Activated T-helper 2 cell treated with anti-CD3 and anti-CD28 coated beads, Interferon-gamma antibody, Interleukin-2, Interleukin-4, amounts not matched to agents 10 μg/mL and 5 μg/mL and 100 μg/mL, durations not matched to agents 14 hours and 24 hours and 36 hours (primary cell): ENCODE data around the gene ARTN. TPM values are rescaled to one million over a fixed set of nuclear protein-coding genes. Genes with fewer than 3 reads are reported as not detected.
A peak's percentile ranks its signal among the peaks of the same experiment; 100 is the strongest.

Source experiments
- DNase-seq: peaks from one replicate; pipeline ENCODE4 v3.0.0; 2021; ENCODE audit warnings: low spot score
- H3K27ac Mint-ChIP-seq: one replicate; pipeline ENCODE4 v1.8.0; 2021; ENCODE audit warnings: mixed read lengths
- H3K27me3 Mint-ChIP-seq: one replicate; pipeline ENCODE4 v1.8.0; 2021; ENCODE audit warnings: low read depth, mixed read lengths
- H3K36me3 Mint-ChIP-seq: one replicate; pipeline ENCODE4 v1.8.0; 2021; ENCODE audit warnings: low read depth, mixed read lengths
- H3K4me1 Mint-ChIP-seq: one replicate; pipeline ENCODE4 v1.8.0; 2021; ENCODE audit warnings: low read depth, mixed read lengths
- H3K4me3 Mint-ChIP-seq: one replicate; pipeline ENCODE4 v1.8.0; 2021; ENCODE audit warnings: low read depth, mild to moderate bottlenecking, moderate library complexity, mixed read lengths
- H3K9me3 Mint-ChIP-seq: one replicate; pipeline ENCODE4 v1.8.0; 2021; ENCODE audit warnings: mixed read lengths
- intact Hi-C: fragments of 100-400 bp; cut with micrococcal nuclease; formaldehyde crosslinking; loops from one replicate; pipeline ENCODE4 v1.15.1; 2023
- total RNA-seq: library from RNA; stranded (reverse); gene quantifications from 2 replicates; pipeline ENCODE4 v1.2.3, GENCODE V29; 2022

ARTN gene
- total RNA-seq, 1 donor from 2014 or later: 0.39 TPM

DNA sequence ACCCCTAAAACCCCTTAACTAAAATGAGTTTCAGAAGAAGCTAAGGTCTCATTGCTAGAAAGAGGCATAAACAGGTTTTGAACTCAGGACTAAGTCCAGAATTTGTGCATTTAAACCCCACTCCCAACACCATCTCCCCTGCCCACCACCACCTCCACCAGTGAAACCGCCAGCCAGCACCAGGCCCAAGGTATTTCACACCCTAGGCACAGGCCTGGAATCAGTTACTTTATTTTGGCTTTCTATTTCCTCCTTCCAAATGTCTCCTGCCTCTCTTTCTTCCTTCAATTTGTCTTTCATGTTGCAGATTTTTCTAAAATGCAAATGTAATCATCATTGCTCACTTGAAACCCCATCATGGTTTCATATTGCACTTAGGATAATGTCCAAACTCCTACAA lies 11.3 kb downstream of the ARTN start:
- Mint-ChIP-seq H3K27me3 (no peaks in the 10 kb centered on the region), H3K4me1 (peaks cover 24% of the 10 kb centered on the region), H3K9me3 (no peaks in the 10 kb centered on the region), H3K4me3 (peak overlapping the region; percentile 96), H3K27ac (peak overlapping the region; percentile 78), H3K36me3 (peaks cover 26% of the 10 kb centered on the region)
- DNase-seq: no peak
- intact Hi-C loops: loop anchor here (5.0 to 10.0 kb wide), 4 partner anchors 90 to 423 kb away; partner anchors contain the start of genes KDM4A, SLC6A9 and ST3GAL3

- H3K27me3 Mint-ChIP-seq: no peaks in the 10 kb centered on the region
- H3K36me3 Mint-ChIP-seq: peaks cover 29% of the 10 kb centered on the region
- peak overlapping the region; percentile 94 for H3K27ac Mint-ChIP-seq
- no peak for DNase-seq
- H3K9me3 Mint-ChIP-seq: no peaks in the 10 kb centered on the region
- peak overlapping the region; percentile 96 for H3K4me3 Mint-ChIP-seq
- peaks cover 30% of the 10 kb centered on the region for H3K4me1 Mint-ChIP-seq
- intact Hi-C loops: loop anchor here (1.0 to 10.0 kb wide), 5 partner anchors 24 to 293 kb away; partner anchors contain the start of genes ATP6V0B, KDM4A, SLC6A9 and ST3GAL3
These were observed 12.2 kb downstream of the ARTN start for GRCh38 chr1:43945674-43946235.

- peak; percentile 95 for DNase-seq
- H3K36me3 Mint-ChIP-seq: peaks cover 29% of the 10 kb centered on the region
- no peaks in the 10 kb centered on the region for H3K9me3 Mint-ChIP-seq
- no peaks in the 10 kb centered on the region for H3K27me3 Mint-ChIP-seq
- intact Hi-C loops: loop anchor here (1.0 to 10.0 kb wide), 5 partner anchors 23 to 294 kb away; partner anchors contain the start of genes ATP6V0B, KDM4A, SLC6A9 and ST3GAL3
- peaks cover 30% of the 10 kb centered on the region for H3K4me1 Mint-ChIP-seq
- H3K4me3 Mint-ChIP-seq: peak within 1 kb of the TSS; percentile 96
- peak within 1 kb of the TSS; percentile 94 for H3K27ac Mint-ChIP-seq
These were observed 12.8 kb downstream of the ARTN start, which contains the start of gene IPO13 for GRCh38 chr1:43946236-43947060. Gene IPO13 (plus strand): TSS chr1:43946950. CDS start chr1:43947601, 651 bp downstream.

- peaks cover 30% of the 10 kb centered on the region for H3K4me1 Mint-ChIP-seq
These were observed 13.7 kb downstream of the ARTN start for GRCh38 chr1:43947061-43947873.

DNA sequence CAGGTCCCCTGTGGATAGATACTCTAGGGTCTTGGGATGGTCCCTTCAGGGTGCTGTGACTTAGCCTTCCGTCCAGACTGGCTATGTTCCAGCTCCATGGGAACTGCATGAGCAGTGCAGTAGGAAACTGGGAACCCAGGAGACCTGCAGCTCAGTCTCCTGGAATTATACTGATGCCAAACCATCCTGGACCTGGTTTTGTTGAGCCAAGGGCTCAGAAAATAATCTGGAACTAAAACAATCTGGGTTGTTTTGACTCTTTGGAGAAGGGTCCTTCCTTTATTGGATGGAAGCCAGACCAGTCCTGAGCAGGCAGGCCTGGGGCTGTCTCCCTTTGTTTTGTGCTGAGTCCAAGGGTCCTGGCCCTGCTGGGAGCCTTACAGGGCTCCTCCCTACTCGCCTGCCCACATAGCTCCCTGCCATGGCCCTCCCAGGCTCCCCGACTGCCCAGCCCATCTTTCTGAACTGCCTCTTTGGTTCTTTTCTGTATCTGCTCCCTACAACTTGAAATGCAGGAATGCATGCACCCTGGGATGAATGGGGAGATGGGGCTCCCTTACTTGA lies 14.4 kb downstream of the ARTN start:
- Mint-ChIP-seq H3K4me1 (peaks cover 30% of the 10 kb centered on the region), H3K4me3 (peak overlapping the region; percentile 96), H3K27ac (peak overlapping the region; percentile 29), H3K27me3 (no peaks in the 10 kb centered on the region), H3K36me3 (peaks cover 26% of the 10 kb centered on the region), H3K9me3 (no peaks in the 10 kb centered on the region)
- DNase-seq: no peak
- intact Hi-C loops: loop anchor here (5.0 to 10.0 kb wide), 3 partner anchors 87 to 296 kb away; partner anchors contain the start of genes KDM4A, SLC6A9 and ST3GAL3

More at GRCh38 chr1:43947061-43947873, 13.7 kb downstream of the ARTN start:
- no peaks in the 10 kb centered on the region for H3K27me3 Mint-ChIP-seq
- intact Hi-C loops: loop anchor here (5.0 to 10.0 kb wide), 3 partner anchors 88 to 295 kb away; partner anchors contain the start of genes KDM4A, SLC6A9 and ST3GAL3
- peak overlapping the region; percentile 94 for H3K27ac Mint-ChIP-seq
- peak overlapping the region; percentile 96 for H3K4me3 Mint-ChIP-seq
- no peaks in the 10 kb centered on the region for H3K9me3 Mint-ChIP-seq
- peaks cover 29% of the 10 kb centered on the region for H3K36me3 Mint-ChIP-seq
- no peak for DNase-seq

DNA sequence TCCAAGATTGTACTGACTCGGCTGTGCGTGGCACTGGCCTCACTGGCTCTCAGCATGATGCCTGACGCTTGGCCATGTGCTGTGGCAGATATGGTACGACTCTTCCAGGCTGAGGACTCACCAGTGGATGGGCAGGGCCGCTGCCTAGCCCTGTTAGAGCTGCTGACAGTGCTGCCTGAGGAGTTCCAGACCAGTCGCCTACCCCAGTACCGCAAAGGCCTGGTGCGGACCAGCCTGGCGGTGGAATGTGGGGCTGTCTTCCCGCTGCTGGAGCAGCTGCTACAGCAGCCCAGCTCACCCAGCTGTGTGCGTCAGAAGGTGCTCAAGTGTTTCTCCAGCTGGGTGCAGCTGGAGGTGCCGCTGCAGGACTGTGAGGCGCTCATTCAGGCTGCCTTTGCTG lies 16.1 kb downstream of the ARTN start:
- intact Hi-C loops: loop anchor here (5.0 to 10.0 kb wide), 3 partner anchors 85 to 297 kb away; partner anchors contain the start of genes KDM4A, SLC6A9 and ST3GAL3
- Mint-ChIP-seq H3K4me1 (peaks cover 30% of the 10 kb centered on the region), H3K27me3 (no peaks in the 10 kb centered on the region), H3K36me3 (peaks cover 18% of the 10 kb centered on the region), H3K9me3 (no peaks in the 10 kb centered on the region), H3K4me3 (peak overlapping the region; percentile 23), H3K27ac (no peak overlapping the region)
- no peak for DNase-seq

GRCh38 chr1:43951021-43951985 lies 17.7 kb downstream of the ARTN start:
- no peak for DNase-seq
- peaks cover 12% of the 10 kb centered on the region for H3K36me3 Mint-ChIP-seq
- no peaks in the 10 kb centered on the region for H3K9me3 Mint-ChIP-seq
- H3K4me1 Mint-ChIP-seq: peaks cover 22% of the 10 kb centered on the region
- no peak overlapping the region for H3K4me3 Mint-ChIP-seq
- H3K27me3 Mint-ChIP-seq: no peaks in the 10 kb centered on the region
- intact Hi-C loops: no loop called here
- H3K27ac Mint-ChIP-seq: no peak overlapping the region

GRCh38 chr1:43952731-43953346 lies 19.2 kb downstream of the ARTN start:
- Mint-ChIP-seq H3K9me3 (no peaks in the 10 kb centered on the region), H3K27me3 (no peaks in the 10 kb centered on the region), H3K4me1 (peaks cover 20% of the 10 kb centered on the region), H3K4me3 (no peak overlapping the region), H3K36me3 (peaks cover 11% of the 10 kb centered on the region), H3K27ac (no peak overlapping the region)
- intact Hi-C loops: no loop called here
- no peak for DNase-seq

DNA sequence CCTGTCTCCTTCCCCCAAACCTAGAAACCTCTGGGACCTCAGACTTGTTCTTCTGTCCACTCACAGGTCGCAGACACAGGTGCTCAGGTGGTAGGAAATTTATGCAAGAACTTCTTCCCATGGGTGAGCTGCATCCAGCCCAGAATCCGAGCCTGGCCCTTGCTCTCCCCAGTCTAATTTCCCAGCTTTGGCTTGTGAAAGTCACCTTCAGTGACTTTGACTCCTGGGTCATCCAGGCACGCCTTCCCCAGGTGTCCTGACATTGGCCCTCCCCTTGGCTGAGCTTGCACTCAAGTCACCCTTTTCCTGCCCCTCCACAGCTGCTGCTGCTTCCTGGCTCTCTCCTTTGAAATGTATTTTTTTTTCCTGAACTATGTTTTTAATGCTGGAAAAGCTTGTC lies 19.8 kb downstream of the ARTN start:
- no peak for DNase-seq
- Mint-ChIP-seq H3K36me3 (peaks cover 11% of the 10 kb centered on the region), H3K9me3 (no peaks in the 10 kb centered on the region), H3K4me1 (peaks cover 17% of the 10 kb centered on the region), H3K27ac (no peak overlapping the region), H3K27me3 (no peaks in the 10 kb centered on the region), H3K4me3 (no peak overlapping the region)
- intact Hi-C loops: no loop called here

- no peaks in the 10 kb centered on the region for H3K27me3 Mint-ChIP-seq
- no peak overlapping the region for H3K4me3 Mint-ChIP-seq
- peaks cover 16% of the 10 kb centered on the region for H3K36me3 Mint-ChIP-seq
- no peak for DNase-seq
- no peaks in the 10 kb centered on the region for H3K9me3 Mint-ChIP-seq
- no peak overlapping the region for H3K27ac Mint-ChIP-seq
- peaks cover 10% of the 10 kb centered on the region for H3K4me1 Mint-ChIP-seq
- intact Hi-C loops: no loop called here
These were observed 20.4 kb downstream of the ARTN start for GRCh38 chr1:43954036-43954435.

- H3K4me3 Mint-ChIP-seq: no peak overlapping the region
- intact Hi-C loops: no loop called here
These were observed 22.6 kb downstream of the ARTN start for GRCh38 chr1:43956234-43956633.

More at GRCh38 chr1:43956234-43956633, 22.6 kb downstream of the ARTN start:
- Mint-ChIP-seq H3K9me3 (no peaks in the 10 kb centered on the region), H3K27ac (no peak overlapping the region), H3K36me3 (peaks cover 7% of the 10 kb centered on the region), H3K27me3 (no peaks in the 10 kb centered on the region), H3K4me1 (no peaks in the 10 kb centered on the region)
- DNase-seq: no peak
